AG09309 (cell line): ENCODE measurements around the gene CPXM1.

Experiments
- DNase-seq: peaks from one replicate; pipeline ENCODE4 v3.0.0-alpha.2; 2010; ENCODE audit warnings: low read depth
- H3K4me3 ChIP-seq: 2 replicates; pipeline ENCODE4 v1.5.1; 2011; ENCODE audit warnings: mild to moderate bottlenecking, low read depth, low read length, moderate library complexity; ENCODE audit not compliant: control insufficient read depth
- CTCF ChIP-seq: IDR thresholded peaks from 2 replicates; pipeline ENCODE4 v1.5.1; 2011; ENCODE audit warnings: mild to moderate bottlenecking, low read depth, low read length, inconsistent platforms; ENCODE audit not compliant: insufficient read depth, control insufficient read depth; ENCODE audit errors: missing control alignments

Gene CPXM1

GRCh38 chr20:2753461-2754040, 46.9 kb downstream of the CPXM1 start:
- no peak overlapping the region for H3K4me3 ChIP-seq
- no peak for DNase-seq
- TF ChIP-seq CTCF: no peak

GRCh38 chr20:2752567-2753460, 47.6 kb downstream of the CPXM1 start:
- H3K4me3 ChIP-seq: peak overlapping the region; percentile 37
- TF ChIP-seq CTCF: peak; percentile 86
- no peak for DNase-seq

DNA sequence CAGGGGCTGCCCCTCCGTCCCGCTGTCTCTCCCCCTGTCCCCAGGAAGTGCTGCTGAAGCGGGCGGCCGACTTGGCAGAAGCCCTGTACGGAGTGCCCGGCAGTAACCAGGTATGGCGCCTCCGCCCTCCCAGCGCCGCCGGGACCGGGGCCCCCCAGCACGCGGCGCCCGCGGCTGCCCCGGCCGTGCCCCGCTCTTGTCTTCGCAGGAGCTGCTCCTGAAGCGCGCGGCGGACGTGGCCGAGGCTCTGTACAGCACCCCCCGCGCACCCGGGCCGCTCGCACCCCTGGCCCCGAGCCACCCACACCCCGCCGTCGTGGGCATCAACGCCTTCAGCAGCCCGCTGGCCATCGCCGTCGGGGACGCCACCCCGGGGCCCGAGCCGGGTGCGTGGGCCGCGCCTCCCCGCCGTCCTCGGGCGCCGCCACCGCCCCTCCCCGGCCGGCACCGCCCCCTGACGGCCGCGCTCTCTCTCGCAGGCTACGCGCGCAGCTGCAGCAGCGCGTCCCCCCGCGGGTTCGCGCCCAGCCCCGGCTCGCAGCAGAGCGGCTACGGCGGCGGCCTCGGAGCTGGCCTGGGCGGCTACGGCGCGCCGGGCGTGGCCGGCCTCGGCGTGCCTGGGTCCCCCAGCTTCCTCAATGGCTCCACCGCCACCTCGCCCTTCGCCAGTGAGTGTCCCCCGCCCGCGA, 48.4 kb downstream of the CPXM1 start:
- DNase-seq: no peak
- TF ChIP-seq CTCF: no peak
- peak overlapping the region; percentile 37 for H3K4me3 ChIP-seq

DNA sequence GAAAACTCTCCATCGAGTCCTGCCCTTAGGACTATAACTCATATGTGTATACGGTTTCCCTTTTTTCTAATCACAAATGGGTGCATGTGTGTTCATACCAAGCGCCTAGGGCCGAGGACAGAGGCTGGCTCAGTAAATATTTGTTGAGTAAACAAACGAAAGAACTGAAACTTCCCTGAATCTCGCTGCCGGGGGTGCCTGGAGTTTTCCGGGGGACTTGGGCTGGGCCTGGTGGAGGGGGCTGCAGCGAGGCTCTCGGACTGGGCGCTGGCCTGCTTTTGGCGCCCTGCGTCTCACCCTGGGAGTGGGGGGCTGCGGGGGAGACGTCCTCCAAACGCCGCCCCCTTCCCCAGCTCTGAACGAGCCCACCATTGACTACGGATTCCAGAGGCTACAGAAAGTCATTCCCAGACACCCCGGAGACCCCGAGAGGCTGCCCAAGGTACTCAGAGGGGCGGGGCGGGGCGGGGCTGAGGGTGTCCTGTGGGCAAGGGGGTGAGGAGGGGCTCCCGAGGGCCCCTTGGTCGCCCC, 49.0 kb downstream of the CPXM1 start:
- no peak for DNase-seq
- H3K4me3 ChIP-seq: peak overlapping the region; percentile 36
- no peak for TF ChIP-seq CTCF

DNA sequence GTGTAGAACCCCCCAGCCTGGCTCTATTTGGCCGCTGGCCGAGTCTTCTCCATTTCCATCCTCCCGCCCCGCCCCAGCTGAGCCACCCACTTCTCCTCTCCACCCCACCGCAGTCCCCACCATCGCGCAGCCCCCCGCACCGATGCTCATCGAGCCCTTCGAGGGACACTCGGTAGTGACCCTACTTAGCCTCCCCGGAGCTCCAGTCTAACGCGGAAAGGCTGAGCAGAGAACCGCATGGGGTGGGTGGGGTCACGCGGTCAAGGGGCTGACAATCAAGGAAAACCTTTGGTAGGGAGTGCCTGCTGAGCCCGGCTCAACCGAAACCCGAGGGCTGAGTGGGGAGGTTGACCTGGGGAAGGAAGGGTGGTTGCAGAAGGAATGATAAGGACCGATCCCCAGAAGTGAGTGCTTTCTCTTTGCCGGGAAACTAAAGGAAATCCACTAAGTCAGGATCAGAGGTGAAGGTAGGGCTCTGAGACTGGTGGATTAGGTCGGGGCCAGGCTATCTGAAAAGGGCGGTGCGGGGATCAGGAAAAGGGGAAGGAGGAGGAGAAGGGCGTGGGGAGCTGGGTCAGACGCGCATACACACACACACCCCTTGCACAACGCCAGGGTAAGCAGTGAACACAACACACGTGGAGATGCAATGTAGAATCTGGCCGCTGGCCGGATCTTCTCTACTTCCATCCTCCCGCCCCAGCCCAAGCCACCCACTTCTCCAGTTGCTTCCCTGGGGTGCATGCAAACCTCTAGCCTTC, 49.8 kb downstream of the CPXM1 start:
- peak overlapping the region; percentile 20 for H3K4me3 ChIP-seq
- no peak for DNase-seq
- TF ChIP-seq CTCF: no peak

GRCh38 chr20:2749951-2750490, 50.4 kb downstream of the CPXM1 start:
- no peak for TF ChIP-seq CTCF
- DNase-seq: no peak
- no peak overlapping the region for H3K4me3 ChIP-seq
